M059J (cell line): ENCODE data around the gene NTM. TPM values are rescaled to one million over a fixed set of nuclear protein-coding genes. Genes with fewer than 3 reads are reported as not detected.
"Not testable (repeated sequence)": the region's sequence is repeated elsewhere in the genome, so short reads cannot be mapped to it uniquely, and the experiment has no call there.

Experiments
- DNase-seq: peaks from one replicate; pipeline ENCODE4 v3.0.0-alpha.2; 2012; ENCODE audit warnings: low read depth
- total RNA-seq: library from RNA; depleted of rRNA; stranded (reverse); fragments of >200 nt; shearing (Covaris generic); gene quantifications from 2 replicates; pipeline ENCODE4 v1.2.3, GENCODE V29; 2014

The NTM gene
- total RNA-seq, 1 experiment from 2014 or later, result 1.5 TPM

GRCh38 chr11:131422029-131422428 is 51.6 kb downstream of the NTM start:
- DNase-seq, result no peak

DNA sequence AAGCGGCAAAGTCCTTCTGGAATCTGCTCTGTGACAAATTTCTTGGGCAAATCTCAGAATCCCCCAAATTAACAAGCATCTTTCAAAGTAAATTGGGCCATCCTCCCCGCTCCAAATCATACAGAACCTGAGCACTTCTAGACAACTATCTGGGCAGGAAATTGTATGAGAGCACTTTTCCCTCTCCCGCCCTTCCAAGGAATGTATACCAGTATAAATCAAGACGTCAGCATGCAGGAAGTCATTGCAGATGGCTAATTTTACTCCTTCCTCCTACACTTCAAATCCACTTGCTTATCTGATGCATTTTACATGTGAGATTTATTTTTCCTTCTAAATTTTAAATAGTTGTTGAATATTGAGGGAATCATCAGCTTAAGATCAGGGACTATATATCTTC is 52.1 kb downstream of the NTM start:
- no peak for DNase-seq

GRCh38 chr11:131423688-131424087 is 53.3 kb downstream of the NTM start:
- DNase-seq, result peak; percentile 17

DNA sequence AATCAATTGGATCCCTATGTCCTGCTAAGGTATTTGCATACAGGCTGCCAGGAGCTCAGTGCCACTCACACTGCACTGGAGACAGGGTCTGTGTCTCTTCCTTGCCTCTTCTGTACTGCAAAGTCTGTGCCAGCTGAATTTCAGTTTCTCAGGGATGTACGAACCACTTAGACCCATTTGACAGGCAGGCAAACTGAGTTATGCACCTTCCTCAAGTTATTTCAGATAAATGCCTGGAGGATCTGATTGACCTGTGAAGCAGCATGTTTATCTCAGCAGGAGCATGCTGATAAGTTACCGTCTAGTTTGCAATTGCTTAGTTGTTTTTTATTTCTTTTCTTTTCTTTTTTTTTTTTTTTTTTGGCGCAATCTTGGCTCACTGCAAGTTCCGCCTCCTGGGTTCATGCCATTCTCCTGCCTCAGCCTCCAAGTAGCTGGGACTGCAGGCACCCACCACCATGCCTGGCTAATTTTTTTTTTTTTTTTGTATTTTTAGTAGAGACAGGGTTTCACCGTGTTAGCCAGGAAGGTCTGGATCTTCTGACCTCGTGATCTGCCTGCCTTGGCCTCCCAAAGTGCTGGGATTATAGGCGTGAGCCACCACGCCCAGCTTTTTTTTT is 54.0 kb downstream of the NTM start:
- DNase-seq, result not testable (repeated sequence)

- no peak for DNase-seq
Measured at GRCh38 chr11:131425285-131425684, 54.9 kb downstream of the NTM start.

DNA sequence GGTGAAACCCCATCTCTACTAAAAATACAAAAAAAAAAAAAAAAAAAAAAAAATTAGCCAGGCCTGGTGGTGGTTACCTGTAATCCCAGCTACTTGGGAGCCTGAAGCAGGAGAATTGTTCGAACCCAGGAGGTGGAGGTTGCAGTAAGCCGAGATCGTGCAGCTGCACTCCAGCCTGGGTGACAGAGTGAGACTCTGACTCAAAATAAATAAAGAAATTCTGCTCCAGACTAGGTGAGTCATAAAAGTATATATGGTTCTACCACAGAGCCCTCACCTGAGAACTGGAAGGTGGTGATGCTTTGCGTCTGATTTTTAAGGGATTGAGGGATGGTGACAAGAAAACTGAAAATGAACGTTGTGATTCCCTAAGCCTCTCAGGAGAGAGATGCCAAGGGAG is 58.4 kb downstream of the NTM start:
- DNase-seq, result no peak

- peak; percentile 4 for DNase-seq
Measured at GRCh38 chr11:131430473-131431208, 60.2 kb downstream of the NTM start.

GRCh38 chr11:131441051-131441810 is 70.8 kb downstream of the NTM start:
- DNase-seq, result no peak

DNA sequence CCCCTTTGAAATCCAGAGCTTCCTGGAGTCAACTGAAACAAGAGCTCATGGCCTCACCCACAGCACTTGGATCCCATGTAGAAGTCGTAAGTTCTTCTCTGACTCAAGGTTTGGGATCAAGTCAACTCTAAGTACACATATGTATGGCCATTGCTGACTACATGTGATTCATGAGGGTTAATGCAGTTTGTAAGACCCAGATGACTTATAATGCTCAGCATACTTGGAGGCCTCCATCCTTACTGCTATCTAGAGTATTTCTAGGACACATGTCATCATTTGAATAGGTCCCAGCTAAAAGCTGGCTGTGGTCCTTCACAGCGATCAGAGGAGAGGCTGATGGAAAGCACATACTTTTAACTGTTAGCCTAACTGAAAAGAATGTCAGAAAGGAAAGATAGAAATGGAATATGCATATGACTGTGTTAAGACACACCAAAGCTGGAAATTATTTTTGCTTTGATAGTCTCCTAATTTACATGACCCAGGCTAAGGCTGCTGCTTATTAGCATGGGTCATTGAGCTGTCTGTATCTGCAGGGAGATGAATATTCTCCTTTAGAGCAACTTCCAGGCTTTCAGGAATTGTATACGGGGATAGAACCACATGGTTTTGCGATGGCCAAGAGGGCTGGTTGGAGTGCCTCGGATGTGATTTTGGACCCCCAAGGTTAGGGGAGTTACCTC is 76.3 kb downstream of the NTM start:
- no peak for DNase-seq

- no peak for DNase-seq
Measured at GRCh38 chr11:131447277-131447815, 76.9 kb downstream of the NTM start.

GRCh38 chr11:131447898-131448297 is 77.5 kb downstream of the NTM start:
- DNase-seq, result no peak

DNA sequence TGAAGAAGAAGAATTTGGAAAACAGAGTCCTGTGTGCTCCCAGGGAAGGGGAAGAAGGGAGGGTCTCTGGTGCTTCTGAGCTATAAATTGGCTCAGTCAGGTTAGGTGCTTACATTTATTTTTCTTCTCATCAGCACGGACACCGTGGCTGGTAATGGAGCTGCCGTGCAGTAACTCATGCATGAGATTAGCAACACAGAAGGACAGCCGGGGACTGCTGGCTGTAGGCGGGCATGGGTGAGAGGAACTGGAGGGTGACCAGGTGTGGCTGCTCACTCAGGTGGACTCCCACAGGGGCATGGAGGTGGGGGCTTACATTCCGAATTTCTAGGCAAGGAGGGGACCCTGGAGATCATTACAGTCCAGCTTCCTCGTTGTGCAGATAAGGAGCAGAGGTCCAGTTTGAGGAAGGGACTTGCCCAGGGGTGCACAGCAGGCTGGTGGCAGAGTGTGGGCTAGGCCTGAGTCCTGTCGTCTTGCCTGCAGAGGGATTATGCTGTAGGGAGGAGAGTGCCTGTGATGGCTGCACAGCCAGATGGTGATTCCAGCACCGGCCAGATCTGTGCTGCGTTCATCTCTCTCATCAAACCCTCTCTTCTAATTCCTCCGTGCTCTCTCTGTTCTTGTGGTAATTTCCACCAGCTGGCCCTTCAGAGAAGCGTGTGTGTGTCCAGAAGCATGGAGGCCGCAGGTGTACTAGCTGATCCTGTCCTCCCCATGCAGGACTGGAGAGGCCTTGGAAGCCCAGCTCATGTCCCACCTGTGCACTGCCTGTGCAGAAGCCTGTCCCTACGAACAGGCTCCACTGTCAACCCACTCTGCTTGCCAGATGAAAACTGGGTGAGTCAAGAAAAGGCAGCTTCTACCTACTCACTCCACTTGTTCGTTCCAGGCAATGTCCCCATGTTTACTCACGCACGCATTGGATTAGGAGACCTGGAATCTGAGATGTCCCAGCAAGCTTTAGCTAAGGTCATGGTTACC is 78.9 kb downstream of the NTM start:
- DNase-seq, result no peak

- DNase-seq, result no peak
Measured at GRCh38 chr11:131454490-131454889, 84.1 kb downstream of the NTM start.

DNA sequence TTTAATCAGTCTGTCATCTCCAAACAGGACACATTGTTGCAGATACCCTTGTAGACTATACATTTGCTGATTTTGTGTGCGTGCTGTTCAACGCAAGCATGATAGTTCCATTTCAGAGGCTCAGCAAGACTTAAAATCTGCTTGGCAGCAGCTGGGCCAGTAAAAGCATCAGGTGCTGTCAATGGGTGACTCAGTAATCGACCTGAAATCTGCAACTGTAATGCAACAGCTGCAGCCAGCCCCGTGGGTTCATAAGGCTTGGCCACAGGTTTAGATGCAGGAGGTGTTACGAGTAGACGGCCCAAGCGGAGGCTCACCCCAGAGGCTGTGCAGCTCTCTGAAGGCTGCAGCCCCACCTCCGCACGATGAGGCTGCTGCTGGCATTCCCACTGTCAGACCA is 84.6 kb downstream of the NTM start:
- DNase-seq, result no peak

DNA sequence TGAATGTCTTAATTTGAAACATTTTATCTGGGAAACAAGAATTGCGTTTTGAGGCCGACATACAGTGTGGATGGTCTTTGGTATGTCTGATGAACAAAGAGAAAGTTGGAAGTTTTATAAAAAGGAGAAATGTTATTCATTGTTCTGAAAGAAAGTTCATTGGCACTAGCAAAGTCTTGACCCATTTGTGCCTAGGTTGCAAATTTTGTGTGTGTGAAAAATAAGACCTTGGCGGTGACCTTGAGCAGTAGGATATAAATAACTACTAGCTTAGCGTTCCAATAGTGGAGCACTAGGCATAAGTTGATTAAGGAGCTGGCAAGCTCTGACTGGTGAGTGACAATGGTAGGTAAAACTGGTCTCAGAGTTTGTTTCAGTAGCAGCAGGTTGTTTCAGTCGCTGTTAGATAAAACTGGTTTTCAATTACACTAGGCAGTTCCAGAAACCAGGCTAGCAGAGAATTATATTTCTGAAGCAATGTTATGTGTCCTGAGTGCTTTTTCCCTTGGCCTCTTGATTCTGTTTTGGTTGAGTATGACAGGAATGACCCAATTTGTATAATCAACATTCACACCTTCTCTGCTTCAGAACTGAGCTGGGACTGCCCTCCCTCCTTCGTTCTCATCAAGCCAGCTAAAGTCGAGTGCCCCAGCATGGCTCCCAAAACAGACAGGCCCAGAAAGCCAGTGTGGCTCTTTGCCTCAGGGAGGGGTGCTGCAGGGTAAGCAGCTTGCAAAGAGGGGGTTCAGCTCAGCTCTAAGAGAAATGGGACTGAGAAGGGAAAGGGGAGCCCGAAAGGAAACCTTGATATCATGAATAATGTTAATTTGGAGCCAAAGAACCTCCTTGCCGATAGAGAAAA is 85.7 kb downstream of the NTM start:
- DNase-seq, result no peak

DNA sequence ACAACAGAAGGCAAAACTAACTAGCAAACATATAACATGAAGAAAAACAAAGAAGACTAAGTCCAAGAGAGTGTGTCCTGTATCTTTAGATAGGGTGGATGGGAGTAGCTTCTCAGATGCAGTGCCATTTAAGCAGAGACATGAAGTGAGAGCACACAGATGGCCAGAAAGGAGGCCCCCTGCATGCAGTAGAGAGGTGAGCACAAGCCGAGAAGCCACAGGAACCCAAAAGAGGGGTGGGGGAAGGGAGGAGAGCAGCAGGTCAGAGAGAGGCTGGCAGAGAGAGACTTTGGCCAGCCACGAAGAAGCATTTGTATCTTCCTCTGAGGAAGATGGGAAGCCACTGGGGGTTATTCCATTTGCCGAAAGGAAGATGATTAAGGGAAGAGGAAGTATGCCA is 86.7 kb downstream of the NTM start:
- DNase-seq, result no peak

GRCh38 chr11:131458421-131458820 is 88.0 kb downstream of the NTM start:
- no peak for DNase-seq

DNA sequence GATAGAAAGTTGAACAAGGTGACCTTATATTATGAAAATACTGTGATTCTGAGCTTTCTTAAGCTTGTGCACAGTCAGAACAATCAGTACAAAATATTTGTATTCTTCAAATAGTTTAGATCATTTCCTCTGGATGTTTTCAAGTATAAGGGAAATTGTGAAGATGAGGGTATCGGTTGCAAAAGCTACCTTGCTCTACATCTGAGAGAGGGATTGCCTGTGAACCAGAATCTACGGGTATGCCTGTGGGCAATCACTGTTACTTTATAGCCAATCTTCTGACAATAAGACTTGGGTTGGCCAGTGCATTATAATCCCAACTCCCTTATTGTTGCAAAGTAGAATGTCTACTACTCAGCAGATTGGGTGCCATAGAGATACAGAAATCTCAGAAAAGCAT is 90.5 kb downstream of the NTM start:
- DNase-seq, result no peak

DNA sequence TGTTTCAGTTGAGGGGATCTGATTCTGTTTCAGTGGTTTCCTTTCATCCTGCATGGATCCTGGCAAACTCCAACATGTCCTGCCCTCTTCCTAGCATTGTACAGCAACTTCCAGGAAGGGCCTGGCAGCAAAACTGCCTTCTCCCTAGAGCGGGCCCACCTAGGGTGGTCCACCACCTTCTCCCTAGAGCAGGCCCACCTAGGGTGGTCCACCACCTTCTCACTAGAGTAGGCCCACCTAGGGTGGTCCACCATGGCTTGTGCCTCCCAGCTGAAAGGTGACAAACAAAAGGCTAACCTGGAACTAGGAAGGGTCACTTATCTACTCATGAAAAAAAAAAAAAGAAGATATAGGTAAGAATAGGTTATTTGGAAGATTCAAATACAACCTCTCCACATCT is 92.2 kb downstream of the NTM start:
- no peak for DNase-seq

- DNase-seq, result no peak
Measured at GRCh38 chr11:131463162-131463561, 92.7 kb downstream of the NTM start.
